Type B pancreatic cell (in vitro differentiated cells): ENCODE data around the gene SVIL. TPM values are rescaled to one million over a fixed set of nuclear protein-coding genes. Genes with fewer than 3 reads are reported as not detected.
"Not testable (repeated sequence)": the region's sequence is repeated elsewhere in the genome, so short reads cannot be mapped to it uniquely, and the experiment has no call there.

ENCODE experiments used
- DNase-seq: peaks from one replicate; pipeline ENCODE4 v3.0.0; 2021; ENCODE audit warnings: mixed read lengths; ENCODE audit not compliant: unreplicated experiment; ENCODE audit errors: extremely low spot score
- H3K27ac Mint-ChIP-seq: 2 replicates; pipeline ENCODE4 v1.8.0; 2021; ENCODE audit warnings: mild to moderate bottlenecking, mixed read lengths
- H3K27me3 Mint-ChIP-seq: 2 replicates; pipeline ENCODE4 v1.8.0; 2021; ENCODE audit warnings: mixed read lengths
- H3K36me3 Mint-ChIP-seq: 2 replicates; pipeline ENCODE4 v1.8.0; 2021; ENCODE audit warnings: mixed read lengths
- H3K4me1 Mint-ChIP-seq: one replicate; pipeline ENCODE4 v1.8.0; 2021; ENCODE audit warnings: mixed read lengths; ENCODE audit not compliant: unreplicated experiment
- H3K4me3 Mint-ChIP-seq: 2 replicates; pipeline ENCODE4 v1.8.0; 2021; ENCODE audit warnings: mild to moderate bottlenecking, mixed read lengths
- H3K9me3 Mint-ChIP-seq: 2 replicates; pipeline ENCODE4 v1.8.0; 2021; ENCODE audit warnings: mixed read lengths
- total RNA-seq: library from RNA; stranded (reverse); gene quantifications from 2 replicates; pipeline ENCODE4 v1.2.1, GENCODE V29; 2021; ENCODE audit warnings: low replicate concordance
- TF ChIP-seq, protein P1 (sequence below): fragments of 200-600 bp; sonication (generic); conservative IDR thresholded peaks from 2 replicates; pipeline ENCODE4 v1.5.0; 2021; ENCODE audit warnings: antibody characterized with exemption, mild to moderate bottlenecking

Gene SVIL
- total RNA-seq, 1 donor from 2014 or later, result 171 TPM

DNA sequence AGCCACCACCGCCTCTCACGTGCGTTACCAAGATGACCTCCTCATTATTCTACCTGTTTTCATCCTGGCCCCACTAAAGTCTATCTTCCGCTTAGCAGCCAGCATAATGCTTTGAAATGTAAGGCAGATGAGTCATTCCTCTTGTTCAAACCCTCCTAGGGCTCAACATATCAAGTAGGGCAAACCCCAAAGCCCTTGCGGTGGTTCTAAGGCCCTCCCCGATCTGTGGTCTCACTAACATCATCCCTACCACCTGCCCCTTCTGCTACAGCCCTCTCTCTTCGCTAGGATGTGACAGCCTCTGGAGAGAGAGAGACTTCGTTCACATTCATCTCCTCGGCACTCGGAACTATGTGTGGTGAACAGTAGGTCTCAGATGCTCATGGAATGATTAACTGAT is 94.8 kb downstream of the SVIL start:
- peaks cover 33% of the 10 kb centered on the region for H3K36me3 Mint-ChIP-seq
- H3K27ac Mint-ChIP-seq, result peak overlapping the region; percentile 3
- DNase-seq, result no peak
- no peaks in the 10 kb centered on the region for H3K27me3 Mint-ChIP-seq
- no peaks in the 10 kb centered on the region for H3K9me3 Mint-ChIP-seq
- H3K4me1 Mint-ChIP-seq, result peaks cover 43% of the 10 kb centered on the region
- no peak overlapping the region for H3K4me3 Mint-ChIP-seq
- TF ChIP-seq, protein P1, sequence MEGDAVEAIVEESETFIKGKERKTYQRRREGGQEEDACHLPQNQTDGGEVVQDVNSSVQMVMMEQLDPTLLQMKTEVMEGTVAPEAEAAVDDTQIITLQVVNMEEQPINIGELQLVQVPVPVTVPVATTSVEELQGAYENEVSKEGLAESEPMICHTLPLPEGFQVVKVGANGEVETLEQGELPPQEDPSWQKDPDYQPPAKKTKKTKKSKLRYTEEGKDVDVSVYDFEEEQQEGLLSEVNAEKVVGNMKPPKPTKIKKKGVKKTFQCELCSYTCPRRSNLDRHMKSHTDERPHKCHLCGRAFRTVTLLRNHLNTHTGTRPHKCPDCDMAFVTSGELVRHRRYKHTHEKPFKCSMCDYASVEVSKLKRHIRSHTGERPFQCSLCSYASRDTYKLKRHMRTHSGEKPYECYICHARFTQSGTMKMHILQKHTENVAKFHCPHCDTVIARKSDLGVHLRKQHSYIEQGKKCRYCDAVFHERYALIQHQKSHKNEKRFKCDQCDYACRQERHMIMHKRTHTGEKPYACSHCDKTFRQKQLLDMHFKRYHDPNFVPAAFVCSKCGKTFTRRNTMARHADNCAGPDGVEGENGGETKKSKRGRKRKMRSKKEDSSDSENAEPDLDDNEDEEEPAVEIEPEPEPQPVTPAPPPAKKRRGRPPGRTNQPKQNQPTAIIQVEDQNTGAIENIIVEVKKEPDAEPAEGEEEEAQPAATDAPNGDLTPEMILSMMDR, result no peak

DNA sequence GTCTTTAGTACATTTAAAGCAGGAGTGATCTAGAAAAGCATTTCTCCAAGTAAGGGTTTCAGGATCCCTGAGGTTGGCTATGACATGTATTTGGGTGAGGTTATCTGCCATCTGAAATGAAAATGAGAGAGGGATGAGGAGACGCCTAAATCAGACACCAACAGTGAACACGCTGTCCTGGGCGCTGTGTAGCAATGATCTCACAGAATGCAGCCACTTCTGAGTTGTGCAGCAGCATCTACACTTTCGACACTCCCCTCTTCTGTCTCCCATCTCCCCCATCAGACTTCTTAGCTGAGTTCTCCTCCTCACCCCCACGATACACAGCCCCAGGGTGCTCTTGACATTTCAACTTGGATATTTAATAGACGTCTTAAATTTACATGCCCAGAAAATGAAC is 95.4 kb downstream of the SVIL start:
- H3K4me3 Mint-ChIP-seq, result no peak overlapping the region
- TF ChIP-seq, protein P1, result no peak
- H3K36me3 Mint-ChIP-seq, result peaks cover 33% of the 10 kb centered on the region
- peak overlapping the region; percentile 3 for H3K27ac Mint-ChIP-seq
- H3K27me3 Mint-ChIP-seq, result no peaks in the 10 kb centered on the region
- peaks cover 46% of the 10 kb centered on the region for H3K4me1 Mint-ChIP-seq
- no peaks in the 10 kb centered on the region for H3K9me3 Mint-ChIP-seq
- DNase-seq, result no peak

DNA sequence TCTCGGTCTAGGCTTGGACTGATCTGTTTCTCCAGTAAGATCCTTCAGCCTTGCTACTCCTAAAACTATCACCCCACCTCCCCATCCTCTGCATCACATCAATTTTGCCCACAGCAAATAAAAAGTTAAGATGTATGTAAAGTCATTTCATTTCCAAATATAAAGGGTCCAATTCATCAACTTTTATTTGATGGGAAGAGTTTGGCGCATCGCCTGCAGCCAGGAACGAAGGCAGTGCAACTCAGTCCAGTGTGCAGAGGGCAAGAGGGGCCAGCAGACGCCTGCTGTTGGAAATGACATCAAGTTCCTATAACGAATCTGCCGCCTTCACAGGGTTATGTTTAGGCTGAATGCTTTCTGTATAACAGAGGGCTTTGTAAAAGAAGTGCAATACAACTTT is 97.0 kb downstream of the SVIL start:
- Mint-ChIP-seq H3K27me3 (no peaks in the 10 kb centered on the region), H3K9me3 (no peaks in the 10 kb centered on the region)

DNA sequence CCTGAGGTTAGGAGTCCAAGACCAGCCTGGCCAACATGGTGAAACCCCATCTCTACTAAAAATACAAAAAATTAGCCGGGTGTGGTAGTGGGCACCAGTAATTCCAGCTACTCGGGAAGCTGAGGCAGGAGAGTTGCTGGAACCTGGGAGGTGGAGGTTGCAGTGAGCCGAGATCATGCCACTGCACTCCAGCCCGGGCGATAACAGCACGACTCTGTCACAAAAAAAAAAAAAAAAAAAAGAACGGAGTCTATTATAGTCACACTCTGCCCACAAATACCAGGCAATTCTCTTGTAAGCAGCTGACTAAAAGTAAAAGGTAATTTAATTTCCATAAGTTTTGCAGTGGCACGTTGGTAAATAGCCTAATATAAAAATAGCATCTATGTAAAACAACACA is 98.1 kb downstream of the SVIL start:
- H3K4me1 Mint-ChIP-seq, result peaks cover 47% of the 10 kb centered on the region
- not testable (repeated sequence) for H3K27ac Mint-ChIP-seq, H3K27me3 Mint-ChIP-seq, H3K4me3 Mint-ChIP-seq, H3K9me3 Mint-ChIP-seq, DNase-seq
- peaks cover 35% of the 10 kb centered on the region for H3K36me3 Mint-ChIP-seq

More for the DNA sequence above, 97.0 kb downstream of the SVIL start:
- Mint-ChIP-seq H3K36me3 (peaks cover 34% of the 10 kb centered on the region), H3K4me3 (no peak overlapping the region), H3K27ac (no peak overlapping the region), H3K4me1 (peaks cover 49% of the 10 kb centered on the region)
- TF ChIP-seq, protein P1, result no peak
- DNase-seq, result no peak

DNA sequence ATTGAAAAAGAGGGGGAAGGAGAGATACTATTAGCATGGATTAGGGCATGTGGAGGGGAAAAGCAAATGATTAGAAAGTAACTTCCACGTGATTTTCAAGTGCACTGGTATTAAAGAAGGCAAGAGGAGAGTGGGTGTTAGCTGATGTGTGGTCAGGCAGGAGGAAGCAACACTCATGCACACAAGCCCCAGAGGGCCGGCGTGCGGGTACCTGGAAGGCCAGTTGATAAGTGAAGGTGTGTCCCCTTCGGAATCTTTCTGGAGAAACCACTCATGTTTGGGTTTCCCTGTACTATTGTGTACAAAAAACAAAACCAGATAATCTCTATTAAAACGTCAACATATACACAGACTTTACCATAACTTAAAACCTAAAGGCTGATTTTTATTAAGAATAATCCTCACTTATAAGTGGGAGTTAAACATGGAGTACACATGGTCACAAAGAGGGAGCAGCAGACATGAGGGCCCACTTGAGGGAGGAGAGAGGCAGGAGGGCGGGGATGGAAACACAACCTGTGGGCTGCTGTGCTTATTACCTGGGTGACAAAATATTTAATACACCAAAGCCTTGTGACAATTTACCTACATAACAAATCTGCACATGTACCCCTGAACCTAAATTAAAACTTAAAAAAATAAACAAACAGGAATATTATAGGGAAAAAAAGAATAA is 98.9 kb downstream of the SVIL start:
- Mint-ChIP-seq H3K36me3 (peaks cover 34% of the 10 kb centered on the region), H3K4me3 (peak overlapping the region; percentile 65), H3K27me3 (no peaks in the 10 kb centered on the region), H3K4me1 (peaks cover 47% of the 10 kb centered on the region), H3K9me3 (no peaks in the 10 kb centered on the region), H3K27ac (peak overlapping the region; percentile 37)
- DNase-seq, result no peak
- TF ChIP-seq, protein P1, result peak; percentile 40

DNA sequence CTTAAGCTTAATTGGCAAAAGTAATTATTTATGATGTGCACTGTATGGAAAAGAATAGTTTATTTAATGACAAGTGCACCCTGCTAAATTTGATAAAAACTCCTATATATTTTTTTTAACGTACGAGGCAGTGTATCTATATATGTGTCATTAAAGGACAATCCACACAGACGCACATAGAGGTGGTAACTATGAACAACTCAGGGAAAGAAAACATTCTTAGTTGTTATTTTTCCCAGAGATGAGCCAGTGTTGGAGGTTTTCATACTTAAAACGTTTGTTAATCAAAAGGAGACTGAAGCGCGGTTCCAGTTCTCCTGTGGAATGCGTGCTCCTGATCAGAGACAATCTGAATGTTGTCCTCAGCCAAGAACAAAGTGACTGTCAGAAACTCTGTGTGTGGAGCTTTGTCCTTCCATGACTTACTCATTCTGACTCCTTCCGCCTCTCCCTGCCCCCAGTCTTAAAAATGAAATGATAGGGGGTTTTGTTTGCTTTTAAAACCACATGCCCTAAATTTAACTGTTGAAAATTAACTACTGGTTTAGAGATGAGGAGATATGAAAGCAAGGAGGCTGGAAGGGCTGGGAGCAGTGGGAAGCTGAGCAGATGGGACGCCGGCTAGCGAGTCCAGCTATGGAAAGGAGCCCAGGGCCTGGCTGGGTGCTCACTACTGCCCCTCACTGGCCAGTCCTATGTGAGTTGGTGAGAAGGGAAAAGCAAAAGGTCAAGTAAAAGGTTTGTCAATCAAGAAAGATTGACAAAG is 99.6 kb downstream of the SVIL start:
- DNase-seq, result no peak
- H3K27me3 Mint-ChIP-seq, result no peaks in the 10 kb centered on the region
- TF ChIP-seq, protein P1, result peak; percentile 84
- H3K9me3 Mint-ChIP-seq, result no peaks in the 10 kb centered on the region
- peak overlapping the region; percentile 61 for H3K27ac Mint-ChIP-seq
- peak overlapping the region; percentile 65 for H3K4me3 Mint-ChIP-seq
- peaks cover 44% of the 10 kb centered on the region for H3K4me1 Mint-ChIP-seq
- H3K36me3 Mint-ChIP-seq, result peaks cover 34% of the 10 kb centered on the region
